Epithelial cell of prostate (primary cell): Measurements from ENCODE around the gene LPP.
A peak's percentile ranks its signal among the peaks of the same experiment; 100 is the strongest.

Experiments
- DNase-seq: peaks from one replicate; pipeline ENCODE4 v3.0.0-alpha.2; 2011; ENCODE audit warnings: low read depth, low spot score
- H3K27ac ChIP-seq: fragments of 450-650 bp; 2 replicates; pipeline ENCODE4 v1.5.1; 2017; ENCODE audit warnings: mild to moderate bottlenecking

LPP gene

GRCh38 chr3:188841906-188842305 lies 687.9 kb downstream of the LPP start:
- H3K27ac ChIP-seq, result no peak overlapping the region
- DNase-seq, result no peak

- H3K27ac ChIP-seq, result no peak overlapping the region
These were observed 688.7 kb downstream of the LPP start for GRCh38 chr3:188842639-188843038.

GRCh38 chr3:188844096-188844495 lies 690.1 kb downstream of the LPP start:
- H3K27ac ChIP-seq, result no peak overlapping the region
- DNase-seq, result no peak

More at GRCh38 chr3:188842639-188843038, 688.7 kb downstream of the LPP start:
- DNase-seq, result no peak

GRCh38 chr3:188845514-188845913 lies 691.6 kb downstream of the LPP start:
- no peak overlapping the region for H3K27ac ChIP-seq
- DNase-seq, result no peak

GRCh38 chr3:188848947-188849346 lies 695.0 kb downstream of the LPP start:
- no peak for DNase-seq
- no peak overlapping the region for H3K27ac ChIP-seq

- peak overlapping the region; percentile 95 for H3K27ac ChIP-seq
- peak; percentile 62 for DNase-seq
These were observed 700.2 kb downstream of the LPP start for GRCh38 chr3:188853856-188854771.

- H3K27ac ChIP-seq, result peak overlapping the region; percentile 95
- DNase-seq, result peak; percentile 76
These were observed 700.8 kb downstream of the LPP start for GRCh38 chr3:188854772-188855149.

GRCh38 chr3:188855675-188856074 lies 701.7 kb downstream of the LPP start:
- peak overlapping the region; percentile 95 for H3K27ac ChIP-seq
- DNase-seq, result no peak

GRCh38 chr3:188860147-188860546 lies 706.2 kb downstream of the LPP start:
- no peak for DNase-seq
- no peak overlapping the region for H3K27ac ChIP-seq

GRCh38 chr3:188861842-188862744 lies 708.1 kb downstream of the LPP start:
- no peak overlapping the region for H3K27ac ChIP-seq
- no peak for DNase-seq

GRCh38 chr3:188863999-188864406 lies 710.0 kb downstream of the LPP start:
- no peak overlapping the region for H3K27ac ChIP-seq
- DNase-seq, result no peak

- DNase-seq, result no peak
- no peak overlapping the region for H3K27ac ChIP-seq
These were observed 713.8 kb downstream of the LPP start for GRCh38 chr3:188867691-188868265.

GRCh38 chr3:188868803-188869202 lies 714.8 kb downstream of the LPP start:
- DNase-seq, result no peak
- H3K27ac ChIP-seq, result no peak overlapping the region

- no peak overlapping the region for H3K27ac ChIP-seq
- no peak for DNase-seq
These were observed 715.7 kb downstream of the LPP start for GRCh38 chr3:188869628-188870027.

GRCh38 chr3:188870431-188870830 lies 716.5 kb downstream of the LPP start:
- no peak for DNase-seq
- H3K27ac ChIP-seq, result no peak overlapping the region

GRCh38 chr3:188874576-188874975 lies 720.6 kb downstream of the LPP start:
- H3K27ac ChIP-seq, result no peak overlapping the region
- no peak for DNase-seq

GRCh38 chr3:188875413-188875812 lies 721.5 kb downstream of the LPP start:
- no peak overlapping the region for H3K27ac ChIP-seq
- DNase-seq, result no peak

- H3K27ac ChIP-seq, result no peak overlapping the region
- no peak for DNase-seq
These were observed 722.4 kb downstream of the LPP start for GRCh38 chr3:188876370-188876769.

- no peak overlapping the region for H3K27ac ChIP-seq
- DNase-seq, result no peak
These were observed 723.4 kb downstream of the LPP start for GRCh38 chr3:188877381-188877780.

- H3K27ac ChIP-seq, result no peak overlapping the region
- no peak for DNase-seq
These were observed 724.1 kb downstream of the LPP start for GRCh38 chr3:188878076-188878475.
